Activated CD4-positive, alpha-beta T cell treated with anti-CD3 and anti-CD28 coated beads for 48 hours (primary cell): ENCODE data around the gene MTHFS.
A peak's percentile ranks its signal among the peaks of the same experiment; 100 is the strongest.
"Not testable (repeated sequence)": the region's sequence is repeated elsewhere in the genome, so short reads cannot be mapped to it uniquely, and the experiment has no call there.

Experiments used
- DNase-seq: peaks from one replicate; pipeline ENCODE4 v3.0.0-alpha.2; 2020

Gene MTHFS

GRCh38 chr15:79915776-79916501 lies 19.1 kb upstream of the MTHFS start:
- not testable (repeated sequence) for DNase-seq

- no peak for DNase-seq
Observed at GRCh38 chr15:79914728-79915127, 17.9 kb upstream of the MTHFS start.

GRCh38 chr15:79909556-79910335 lies 12.9 kb upstream of the MTHFS start:
- not testable (repeated sequence) for DNase-seq

- no peak for DNase-seq
Observed at GRCh38 chr15:79904271-79904670, 7.5 kb upstream of the MTHFS start.

GRCh38 chr15:79903626-79904025 lies 6.8 kb upstream of the MTHFS start:
- no peak for DNase-seq

GRCh38 chr15:79903144-79903543 lies 6.3 kb upstream of the MTHFS start:
- no peak for DNase-seq

GRCh38 chr15:79901958-79902357 lies 5.1 kb upstream of the MTHFS start:
- DNase-seq, result no peak

- DNase-seq, result not testable (repeated sequence)
Observed at GRCh38 chr15:79900818-79901378, 4.1 kb upstream of the MTHFS start.

- no peak for DNase-seq
Observed at GRCh38 chr15:79900087-79900486, 3.3 kb upstream of the MTHFS start.

- not testable (repeated sequence) for DNase-seq
Observed at GRCh38 chr15:79898786-79899185, 2.0 kb upstream of the MTHFS start.

GRCh38 chr15:79898369-79898768 lies 1.6 kb upstream of the MTHFS start:
- DNase-seq, result no peak

- DNase-seq, result peak; percentile 36
Observed at GRCh38 chr15:79897701-79898113, 893 bp upstream of the MTHFS start.

- no peak for DNase-seq
Observed at GRCh38 chr15:79897380-79897678, 515 bp upstream of the MTHFS start.

- no peak for DNase-seq
Observed at GRCh38 chr15:79896131-79896633, 632 bp downstream of the MTHFS start.

- DNase-seq, result no peak
Observed at GRCh38 chr15:79887054-79887930, 9.5 kb downstream of the MTHFS start.

- no peak for DNase-seq
Observed at GRCh38 chr15:79886124-79886523, 10.7 kb downstream of the MTHFS start.

GRCh38 chr15:79884204-79884596 lies 12.6 kb downstream of the MTHFS start:
- no peak for DNase-seq

GRCh38 chr15:79883579-79884203 lies 13.1 kb downstream of the MTHFS start:
- no peak for DNase-seq

- DNase-seq, result no peak
Observed at GRCh38 chr15:79881668-79882067, 15.1 kb downstream of the MTHFS start.

GRCh38 chr15:79881254-79881653 lies 15.6 kb downstream of the MTHFS start:
- DNase-seq, result no peak

- DNase-seq, result no peak
Observed at GRCh38 chr15:79878078-79878705, 18.6 kb downstream of the MTHFS start.

GRCh38 chr15:79875213-79875612 lies 21.6 kb downstream of the MTHFS start:
- DNase-seq, result no peak
